HG03159 (cell line): ENCODE measurements around the gene CCT5.
A peak's percentile ranks its signal among the peaks of the same experiment; 100 is the strongest.

ENCODE experiments used
- ATAC-seq: cut with Tn5 transposase; IDR thresholded peaks from one replicate; pipeline ENCODE4 v1.9.1; 2021; ENCODE audit warnings: mild to moderate bottlenecking, moderate library complexity; ENCODE audit not compliant: unreplicated experiment

The CCT5 gene

GRCh38 chr5:10249948-10250805 is at the start of gene CCT5:
TSS of gene CCT5 (plus strand) at chr5:10250280. CDS start at chr5:10250341, 61 bp downstream.
- peak; percentile 84 for ATAC-seq

- ATAC-seq, result no peak
These were observed 48.7 kb upstream of the CCT5 start for GRCh38 chr5:10201223-10201868.

- no peak for ATAC-seq
These were observed 47.8 kb upstream of the CCT5 start for GRCh38 chr5:10202089-10202910.

GRCh38 chr5:10209004-10209403 is 41.1 kb upstream of the CCT5 start:
- no peak for ATAC-seq

- ATAC-seq, result no peak
These were observed 36.8 kb upstream of the CCT5 start for GRCh38 chr5:10213316-10213715.

GRCh38 chr5:10214041-10214440 is 36.0 kb upstream of the CCT5 start:
- no peak for ATAC-seq

- ATAC-seq, result no peak
These were observed 34.7 kb upstream of the CCT5 start for GRCh38 chr5:10215366-10215765.

GRCh38 chr5:10216107-10216506 is 34.0 kb upstream of the CCT5 start:
- no peak for ATAC-seq

- ATAC-seq, result no peak
These were observed 31.4 kb upstream of the CCT5 start for GRCh38 chr5:10218658-10219057.

GRCh38 chr5:10219068-10219467 is 31.0 kb upstream of the CCT5 start:
- no peak for ATAC-seq

- no peak for ATAC-seq
These were observed 29.8 kb upstream of the CCT5 start for GRCh38 chr5:10220248-10220647.

GRCh38 chr5:10222326-10222725 is 27.8 kb upstream of the CCT5 start:
- no peak for ATAC-seq

GRCh38 chr5:10227379-10227778 is 22.7 kb upstream of the CCT5 start:
- ATAC-seq, result no peak

- ATAC-seq, result no peak
These were observed 21.8 kb upstream of the CCT5 start for GRCh38 chr5:10228288-10228687.

- ATAC-seq, result no peak
These were observed 20.6 kb upstream of the CCT5 start for GRCh38 chr5:10229306-10230048.

- no peak for ATAC-seq
These were observed 17.7 kb upstream of the CCT5 start for GRCh38 chr5:10232386-10232785.

- no peak for ATAC-seq
These were observed 17.1 kb upstream of the CCT5 start for GRCh38 chr5:10233011-10233410.

GRCh38 chr5:10233505-10233904 is 16.6 kb upstream of the CCT5 start:
- no peak for ATAC-seq

GRCh38 chr5:10235350-10235749 is 14.7 kb upstream of the CCT5 start:
- ATAC-seq, result no peak

GRCh38 chr5:10243660-10244240 is 6.3 kb upstream of the CCT5 start:
- ATAC-seq, result peak; percentile 46
